ENCODE measurements around the gene CPNE4.
"Not testable (repeated sequence)": the region's sequence is repeated elsewhere in the genome, so short reads cannot be mapped to it uniquely, and the experiment has no call there.

Gene CPNE4

GRCh38 chr3:132064114-132064513, 29.3 kb upstream of the CPNE4 start:
- DNase-seq (ENCODE audit: insufficient read length, low spot score) (no peak), FAIRE-seq (no peak)
- TF ChIP-seq CTCF (IDR thresholded peaks at IDR 0.05; ENCODE audit: insufficient read depth, missing control alignments) = no peak

DNA sequence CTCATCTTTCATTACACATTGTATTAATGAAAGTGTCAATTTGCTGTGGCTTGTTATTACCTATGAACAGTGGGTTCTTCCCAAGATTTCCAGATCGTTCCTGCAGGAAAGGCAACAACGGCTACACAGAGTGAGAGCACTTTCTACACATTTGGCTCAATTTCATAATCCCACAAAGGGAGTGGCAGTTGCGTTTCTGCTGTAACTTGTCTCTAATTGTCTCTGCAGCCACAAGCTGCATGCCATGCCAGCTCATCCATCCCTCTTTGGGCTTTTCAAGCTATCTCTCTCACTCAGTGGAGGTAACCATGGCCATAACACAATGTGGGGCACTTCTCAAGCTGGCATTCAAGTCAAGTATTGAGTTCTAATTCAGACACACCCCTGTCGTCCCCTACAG, 27.7 kb upstream of the CPNE4 start:
- no peak for TF ChIP-seq CTCF (IDR thresholded peaks at IDR 0.05; ENCODE audit: insufficient read depth, missing control alignments)
- DNase-seq (ENCODE audit: insufficient read length, low spot score) (no peak), FAIRE-seq (no peak)

- FAIRE-seq (no peak), DNase-seq (ENCODE audit: insufficient read length, low spot score) (no peak)
- TF ChIP-seq CTCF (IDR thresholded peaks at IDR 0.05; ENCODE audit: insufficient read depth, missing control alignments) = no peak
These were observed 21.1 kb upstream of the CPNE4 start for GRCh38 chr3:132055872-132056271.

DNA sequence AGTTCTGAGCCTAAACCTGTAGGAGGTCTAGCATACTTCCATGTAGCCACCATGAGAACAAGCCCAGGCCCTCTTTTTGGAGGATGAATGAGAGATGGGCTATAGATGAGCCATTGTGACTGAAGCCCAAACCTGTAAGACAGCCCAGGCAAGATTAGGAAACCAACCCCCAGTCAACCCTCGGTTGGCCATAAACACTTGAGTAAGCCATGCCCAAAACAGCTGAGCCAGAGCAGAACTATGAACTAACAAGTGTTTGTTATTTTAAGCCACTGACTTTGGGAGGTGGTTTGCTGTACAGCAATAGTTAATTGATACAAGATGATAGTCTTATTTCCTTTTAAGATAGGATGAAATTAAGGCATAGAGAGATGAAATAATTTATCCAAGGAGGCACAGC, 12.4 kb upstream of the CPNE4 start:
- FAIRE-seq = no peak
- TF ChIP-seq CTCF (IDR thresholded peaks at IDR 0.05; ENCODE audit: insufficient read depth, missing control alignments) = no peak
- no peak for DNase-seq (ENCODE audit: insufficient read length, low spot score)

DNA sequence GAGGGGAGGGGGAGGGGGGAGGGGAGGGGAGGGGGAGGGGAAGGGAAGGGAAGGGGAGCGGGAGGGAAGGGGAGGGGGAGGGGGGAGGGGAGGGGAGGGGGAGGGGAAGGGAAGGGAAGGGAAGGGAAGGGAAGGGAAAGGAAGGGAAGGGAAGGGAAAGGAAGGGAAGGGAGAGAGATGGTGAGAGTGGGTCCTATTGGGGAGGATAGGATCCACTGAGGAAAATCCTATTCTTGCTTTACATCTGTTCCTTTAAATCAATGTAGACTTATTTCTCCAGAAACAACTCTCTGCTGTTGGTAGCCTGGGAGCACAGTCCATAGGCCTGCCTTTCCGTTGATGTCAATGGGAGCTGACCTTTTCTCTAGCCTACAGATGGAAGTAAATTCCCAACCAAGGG, 10.1 kb upstream of the CPNE4 start:
- FAIRE-seq; DNase-seq (ENCODE audit: insufficient read length, low spot score): not testable (repeated sequence)

GRCh38 chr3:132042681-132043080, 7.9 kb upstream of the CPNE4 start:
- no peak for FAIRE-seq
- TF ChIP-seq CTCF (IDR thresholded peaks at IDR 0.05; ENCODE audit: insufficient read depth, missing control alignments) = no peak
- DNase-seq (ENCODE audit: insufficient read length, low spot score) = no peak

DNA sequence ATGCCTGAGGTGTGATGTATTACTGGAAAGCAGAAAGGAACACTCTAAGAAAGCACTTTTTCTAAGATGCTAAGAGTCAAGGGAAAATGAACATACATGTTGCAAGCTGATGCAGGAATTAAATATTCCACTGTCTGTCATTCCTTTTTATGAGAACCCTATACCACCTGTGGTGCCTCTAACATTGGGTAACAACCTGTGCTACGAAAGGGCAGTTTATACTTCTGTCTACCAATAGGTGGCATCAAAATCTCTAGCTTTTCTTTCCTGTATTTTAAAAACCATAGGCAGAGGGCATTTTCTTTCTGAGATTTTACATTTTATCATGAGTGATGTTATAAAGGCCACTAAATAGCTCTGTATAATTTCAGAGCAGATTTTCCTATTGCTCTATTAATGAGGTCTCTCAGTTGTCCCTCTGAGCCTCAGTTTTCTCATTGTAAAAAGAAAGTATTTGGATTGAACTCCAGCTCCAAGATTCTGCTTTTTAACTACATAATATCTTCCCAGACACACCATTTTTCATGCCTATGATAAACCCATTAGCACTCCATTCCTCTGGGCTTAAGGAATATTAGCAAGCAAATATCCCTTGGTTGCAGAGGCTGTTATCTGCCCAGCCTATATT, 3.5 kb upstream of the CPNE4 start:
- FAIRE-seq = peak; percentile 6
- no peak for DNase-seq (ENCODE audit: insufficient read length, low spot score)
- TF ChIP-seq CTCF (IDR thresholded peaks at IDR 0.05; ENCODE audit: insufficient read depth, missing control alignments) = peak; percentile 49

DNA sequence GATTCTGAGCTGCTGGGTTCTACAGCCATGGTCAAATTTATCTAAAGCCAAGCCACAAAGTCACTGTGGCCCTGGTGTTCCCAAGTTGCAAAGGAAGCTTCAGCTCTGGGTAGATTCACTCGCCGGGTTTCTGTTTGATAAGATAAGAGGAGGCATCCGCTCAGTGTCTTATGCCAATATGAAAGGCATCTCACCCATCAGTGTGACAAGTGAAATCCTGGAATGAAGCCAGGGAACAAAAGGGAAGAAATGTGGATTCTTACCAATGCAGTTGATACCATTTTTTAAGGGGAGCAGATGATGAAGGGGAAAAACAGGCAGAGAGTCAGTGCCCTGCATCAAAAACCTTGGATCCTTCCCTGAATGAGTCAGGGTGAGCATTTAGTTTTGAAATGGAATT, 2.8 kb upstream of the CPNE4 start:
- DNase-seq (ENCODE audit: insufficient read length, low spot score) (no peak), FAIRE-seq (no peak)
- TF ChIP-seq CTCF (IDR thresholded peaks at IDR 0.05; ENCODE audit: insufficient read depth, missing control alignments) = no peak

Measured in D721Med (cell line).